Measurements from ENCODE around the gene SLC26A3.

SLC26A3 gene

GRCh38 chr7:107746006-107746405, 57.0 kb downstream of the SLC26A3 start:
- no peak for DNase-seq (ENCODE audit: low read depth in 3 of 3)

- peak in 1 of 3 donors; percentile 54 for DNase-seq (ENCODE audit: low read depth in 3 of 3)
Observed at GRCh38 chr7:107744345-107744750, 58.7 kb downstream of the SLC26A3 start.

- peak; percentile 92 to 96 (median 95) for DNase-seq (ENCODE audit: low read depth in 3 of 3)
Observed at GRCh38 chr7:107743567-107744344, 59.3 kb downstream of the SLC26A3 start, which contains the start of gene CBLL1. TSS of gene CBLL1 (plus strand) at chr7:107744142. CDS start at chr7:107744164, 22 bp downstream.

- DNase-seq (ENCODE audit: low read depth in 3 of 3) = peak in 1 of 3 donors; percentile 35
Observed at GRCh38 chr7:107742678-107743566, 60.1 kb downstream of the SLC26A3 start.

GRCh38 chr7:107728276-107728675, 74.7 kb downstream of the SLC26A3 start:
- no peak for DNase-seq (ENCODE audit: low read depth in 3 of 3)

- DNase-seq (ENCODE audit: low read depth in 3 of 3) = no peak
Observed at GRCh38 chr7:107726356-107727130, 76.5 kb downstream of the SLC26A3 start.

GRCh38 chr7:107725138-107725740, 77.8 kb downstream of the SLC26A3 start:
- peak in 2 of 3 donors; percentile 22 to 54 for DNase-seq (ENCODE audit: low read depth in 3 of 3)

GRCh38 chr7:107723255-107723654, 79.8 kb downstream of the SLC26A3 start:
- no peak for DNase-seq (ENCODE audit: low read depth in 3 of 3)

- DNase-seq (ENCODE audit: low read depth in 3 of 3) = no peak
Observed at GRCh38 chr7:107721286-107721685, 81.7 kb downstream of the SLC26A3 start.

GRCh38 chr7:107718456-107719193, 84.4 kb downstream of the SLC26A3 start:
- no peak for DNase-seq (ENCODE audit: low read depth in 3 of 3)

- no peak for DNase-seq (ENCODE audit: low read depth in 3 of 3)
Observed at GRCh38 chr7:107715531-107715930, 87.5 kb downstream of the SLC26A3 start.

Measured in stimulated activated CD4-positive, alpha-beta T cell treated with anti-CD3 and anti-CD28 coated beads, TNF-alpha, amount 100 ng/mL, for 48 hours (primary cell).